ENCODE results near the gene SLC25A30. TPM values are rescaled to one million over a fixed set of nuclear protein-coding genes. Genes with fewer than 3 reads are reported as not detected.

The SLC25A30 gene
- total and polyA plus RNA-seq, 2 of the 13 experiments (the other 11 are each of a cell fraction or from before 2014, with no cell fraction given), result 19.6 to 22.5 TPM

GRCh38 chr13:45464687-45465453, 46.7 kb upstream of the SLC25A30 start, which contains the start of gene COG3 (continued):
- TF ChIP-seq FOXP4 (CRISPR knock-in tag; IDR thresholded peaks at IDR 0.05) (peak; percentile 74), ZNF414 (CRISPR knock-in tag; IDR thresholded peaks at IDR 0.05) (no peak), AKAP8 (CRISPR knock-in tag; IDR thresholded peaks at IDR 0.05) (peak; percentile 64; the same call in 1 of the 2 replicates), ATF4 (CRISPR knock-in tag; IDR thresholded peaks at IDR 0.05) (peak in 1 of 2 experiments; percentile 55; a peak in 2 of 4 replicates), ZNF605 (CRISPR knock-in tag; IDR thresholded peaks at IDR 0.05) (peak; percentile 69; the same call in 1 of the 2 replicates), ZNF598 (CRISPR knock-in tag; IDR thresholded peaks at IDR 0.05; ENCODE audit: borderline replicate concordance) (no peak), NFE2 (CRISPR knock-in tag; IDR thresholded peaks at IDR 0.05) (no peak), SOX5 (CRISPR knock-in tag; IDR thresholded peaks at IDR 0.05; ENCODE audit: borderline replicate concordance) (peak; percentile 65; the same call in 1 of the 2 replicates), NR3C1 (CRISPR knock-in tag; IDR thresholded peaks at IDR 0.05) (no peak), SP140L (CRISPR knock-in tag; IDR thresholded peaks at IDR 0.05; ENCODE audit: borderline replicate concordance) (no peak), RARA (CRISPR knock-in tag; IDR thresholded peaks at IDR 0.05) (peak; percentile 45), ZSCAN22 (CRISPR knock-in tag; IDR thresholded peaks at IDR 0.05) (no peak), TCF12 (IDR thresholded peaks at IDR 0.05) (no peak), TCF12 (CRISPR knock-in tag; IDR thresholded peaks at IDR 0.05) (0 out of 2 replicates have a peak, but pooled peaks have one; percentile 41), DNMT1 (CRISPR knock-in tag; IDR thresholded peaks at IDR 0.05) (peak; percentile 78; the same call in 1 of the 2 replicates), TGIF2 (CRISPR knock-in tag; IDR thresholded peaks at IDR 0.05) (0 out of 2 replicates have a peak, but pooled peaks have one; percentile 22), HBP1 (CRISPR knock-in tag; IDR thresholded peaks at IDR 0.05; ENCODE audit: low read depth) (no peak), ZFY (CRISPR knock-in tag; IDR thresholded peaks at IDR 0.05) (peak; percentile 86)
- TF ChIP-seq, protein P1, sequence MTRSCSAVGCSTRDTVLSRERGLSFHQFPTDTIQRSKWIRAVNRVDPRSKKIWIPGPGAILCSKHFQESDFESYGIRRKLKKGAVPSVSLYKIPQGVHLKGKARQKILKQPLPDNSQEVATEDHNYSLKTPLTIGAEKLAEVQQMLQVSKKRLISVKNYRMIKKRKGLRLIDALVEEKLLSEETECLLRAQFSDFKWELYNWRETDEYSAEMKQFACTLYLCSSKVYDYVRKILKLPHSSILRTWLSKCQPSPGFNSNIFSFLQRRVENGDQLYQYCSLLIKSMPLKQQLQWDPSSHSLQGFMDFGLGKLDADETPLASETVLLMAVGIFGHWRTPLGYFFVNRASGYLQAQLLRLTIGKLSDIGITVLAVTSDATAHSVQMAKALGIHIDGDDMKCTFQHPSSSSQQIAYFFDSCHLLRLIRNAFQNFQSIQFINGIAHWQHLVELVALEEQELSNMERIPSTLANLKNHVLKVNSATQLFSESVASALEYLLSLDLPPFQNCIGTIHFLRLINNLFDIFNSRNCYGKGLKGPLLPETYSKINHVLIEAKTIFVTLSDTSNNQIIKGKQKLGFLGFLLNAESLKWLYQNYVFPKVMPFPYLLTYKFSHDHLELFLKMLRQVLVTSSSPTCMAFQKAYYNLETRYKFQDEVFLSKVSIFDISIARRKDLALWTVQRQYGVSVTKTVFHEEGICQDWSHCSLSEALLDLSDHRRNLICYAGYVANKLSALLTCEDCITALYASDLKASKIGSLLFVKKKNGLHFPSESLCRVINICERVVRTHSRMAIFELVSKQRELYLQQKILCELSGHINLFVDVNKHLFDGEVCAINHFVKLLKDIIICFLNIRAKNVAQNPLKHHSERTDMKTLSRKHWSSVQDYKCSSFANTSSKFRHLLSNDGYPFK (CRISPR knock-in tag; IDR thresholded peaks at IDR 0.05; ENCODE audit: borderline replicate concordance), result peak; percentile 87; the same call in 1 of the 2 replicates
- TF ChIP-seq, protein P2, sequence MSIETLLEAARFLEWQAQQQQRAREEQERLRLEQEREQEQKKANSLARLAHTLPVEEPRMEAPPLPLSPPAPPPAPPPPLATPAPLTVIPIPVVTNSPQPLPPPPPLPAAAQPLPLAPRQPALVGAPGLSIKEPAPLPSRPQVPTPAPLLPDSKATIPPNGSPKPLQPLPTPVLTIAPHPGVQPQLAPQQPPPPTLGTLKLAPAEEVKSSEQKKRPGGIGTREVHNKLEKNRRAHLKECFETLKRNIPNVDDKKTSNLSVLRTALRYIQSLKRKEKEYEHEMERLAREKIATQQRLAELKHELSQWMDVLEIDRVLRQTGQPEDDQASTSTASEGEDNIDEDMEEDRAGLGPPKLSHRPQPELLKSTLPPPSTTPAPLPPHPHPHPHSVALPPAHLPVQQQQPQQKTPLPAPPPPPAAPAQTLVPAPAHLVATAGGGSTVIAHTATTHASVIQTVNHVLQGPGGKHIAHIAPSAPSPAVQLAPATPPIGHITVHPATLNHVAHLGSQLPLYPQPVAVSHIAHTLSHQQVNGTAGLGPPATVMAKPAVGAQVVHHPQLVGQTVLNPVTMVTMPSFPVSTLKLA (IDR thresholded peaks at IDR 0.05), result peak; percentile 31

Data from HepG2 (cell line).